Ovary (tissue), 9 donors: ENCODE results near the gene TLL2. TPM values are rescaled to one million over a fixed set of nuclear protein-coding genes. Genes with fewer than 3 reads are reported as not detected.

Experiments
- DNase-seq, 5 donors: peaks; one replicate each; pipeline ENCODE4 v3.0.0-alpha.2; 2019 to 2020
- H3K27ac ChIP-seq, 2 donors: fragments of 200-600 bp; one replicate each; pipeline versions ENCODE4 v1.5.1 to v1.8.0; 2019 to 2022
- H3K27me3 ChIP-seq: fragments of 200-600 bp; one replicate; pipeline ENCODE4 v1.8.0; 2022
- H3K36me3 ChIP-seq: fragments of 200-600 bp; sonication (generic); one replicate; pipeline ENCODE4 v1.5.1; 2019
- H3K4me1 ChIP-seq: one replicate; pipeline ENCODE4 v1.8.1; 2013; ENCODE audit warnings: mild to moderate bottlenecking, moderate library complexity; ENCODE audit not compliant: insufficient read depth
- H3K4me3 ChIP-seq: fragments of 200-600 bp; sonication (generic); one replicate; pipeline ENCODE4 v1.5.1; 2017
- H3K9me3 ChIP-seq, 2 donors: fragments of 200-600 bp in 1 of 2; sonication (generic) in 1 of 2; one replicate each; pipeline versions ENCODE4 v1.5.1 to v1.8.1; 2013 to 2019; ENCODE audit warnings: mild to moderate bottlenecking in 1 of 2, moderate library complexity in 1 of 2
- EP300 ChIP-seq: sonication (generic); formaldehyde crosslinking; IDR thresholded peaks from one replicate; pipeline ENCODE4 v1.6.1; 2017; ENCODE audit warnings: antibody characterized with exemption
- POLR2A ChIP-seq: fragments of 450-650 bp; IDR thresholded peaks from one replicate; pipeline ENCODE4 v1.6.1; 2017; ENCODE audit warnings: antibody characterized with exemption, mild to moderate bottlenecking, moderate library complexity
- WGBS, 3 donors: extraction: QIAGEN DNeasy Blood & Tissue Kit in 1 of 3; methylation state at CpG; one replicate each; pipeline versions ENCODE4 v1.1.5 to v1.1.7; 2013 to 2017; 5-methylcytosine and 5-hydroxymethylcytosine counted together
- intact Hi-C, 4 donors: fragments of 100-400 bp; cut with DNase I; formaldehyde crosslinking; loops; one replicate each; pipeline versions ENCODE4 v1.11.0 to v1.15.1; 2022 to 2023
- polyA plus RNA-seq, 2 donors: library from polyadenylated mRNA; stranded (reverse); fragments of 200-250 nt in 1 of 2; fragments of 350-450 nt in 1 of 2; fragmentation: Illumina TruSeq in 1 of 2; extraction: RNeasy Lipid Tissue Mini Kit (QIAGEN cat#74804) in 1 of 2; gene quantifications; one replicate each; pipeline ENCODE4 v1.2.3, GENCODE V29; 2013 to 2014
- total RNA-seq, 7 donors: library from RNA; depleted of rRNA in 2 of 7; stranded (reverse); fragments of >200 nt in 2 of 7; fragmentation: NEBNext Ultra II Directional in 3 of 7; extraction: Animal tissue kit (Norgen Biotek cat#: 25700) in 3 of 7; gene quantifications; one replicate each; pipeline versions ENCODE4 v1.1.0 to v1.2.4, GENCODE V29; 2016 to 2023
- TF ChIP-seq, protein P1 (sequence below), 3 donors: fragments of 450-650 bp in 2 of 3; fragments of 200-600 bp in 1 of 3; IDR thresholded peaks; one replicate each; pipeline versions ENCODE4 v1.5.1 to v1.8.0; 2016 to 2022; ENCODE audit warnings: antibody characterized with exemption in 3 of 3, mild to moderate bottlenecking in 1 of 3
- donor health status: DM: no; HTN: no; CAD: no; lungs with moderate emphysema.
- donor health status: DM: no; HTN: no; CAD: no.
- donor health status: Bipolar disorder and iron deficiency.
- donor health status: DM: yes; HTN: yes; CAD: no.
- donor health status: DM: no; HTN: no; CAD: no.
- donor health status: DM: yes; HTN: yes; CAD: no.

Gene TLL2
- total and polyA plus RNA-seq, 9 donors, result 0.07 to 0.68 (median 0.29) TPM; not detected in 1

DNA sequence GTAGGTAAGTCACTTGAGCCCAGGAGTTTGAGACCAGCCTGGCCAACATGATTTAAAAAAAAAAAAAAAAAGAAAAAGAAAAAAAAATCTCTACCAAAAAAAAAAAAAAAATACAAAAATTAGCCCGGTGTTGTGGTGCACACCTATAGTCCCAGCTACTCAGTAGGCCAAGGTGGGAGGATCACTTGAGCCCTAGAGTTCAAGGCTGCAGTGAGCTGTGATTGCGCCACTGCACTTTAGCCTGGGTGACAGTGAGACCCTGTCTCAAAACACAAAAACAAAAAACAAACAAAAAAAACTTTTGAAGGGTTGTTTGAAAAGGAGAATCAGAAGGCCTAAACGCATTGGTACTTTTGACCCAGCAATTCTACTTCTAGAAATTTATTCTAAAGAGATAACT lies 13.7 kb downstream of the TLL2 start:
- Histone ChIP-seq H3K27me3 (no peaks in the 10 kb centered on the region), H3K4me3 (no peak overlapping the region), H3K27ac (no peak overlapping the region), H3K9me3 (no peaks in the 10 kb centered on the region), H3K4me1 (no peaks in the 10 kb centered on the region), H3K36me3 (no peaks in the 10 kb centered on the region)
- TF ChIP-seq EP300, result no peak
- TF ChIP-seq POLR2A, result no peak
- TF ChIP-seq, protein P1, sequence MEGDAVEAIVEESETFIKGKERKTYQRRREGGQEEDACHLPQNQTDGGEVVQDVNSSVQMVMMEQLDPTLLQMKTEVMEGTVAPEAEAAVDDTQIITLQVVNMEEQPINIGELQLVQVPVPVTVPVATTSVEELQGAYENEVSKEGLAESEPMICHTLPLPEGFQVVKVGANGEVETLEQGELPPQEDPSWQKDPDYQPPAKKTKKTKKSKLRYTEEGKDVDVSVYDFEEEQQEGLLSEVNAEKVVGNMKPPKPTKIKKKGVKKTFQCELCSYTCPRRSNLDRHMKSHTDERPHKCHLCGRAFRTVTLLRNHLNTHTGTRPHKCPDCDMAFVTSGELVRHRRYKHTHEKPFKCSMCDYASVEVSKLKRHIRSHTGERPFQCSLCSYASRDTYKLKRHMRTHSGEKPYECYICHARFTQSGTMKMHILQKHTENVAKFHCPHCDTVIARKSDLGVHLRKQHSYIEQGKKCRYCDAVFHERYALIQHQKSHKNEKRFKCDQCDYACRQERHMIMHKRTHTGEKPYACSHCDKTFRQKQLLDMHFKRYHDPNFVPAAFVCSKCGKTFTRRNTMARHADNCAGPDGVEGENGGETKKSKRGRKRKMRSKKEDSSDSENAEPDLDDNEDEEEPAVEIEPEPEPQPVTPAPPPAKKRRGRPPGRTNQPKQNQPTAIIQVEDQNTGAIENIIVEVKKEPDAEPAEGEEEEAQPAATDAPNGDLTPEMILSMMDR (IDR thresholded peaks at IDR 0.05), result no peak
- intact Hi-C loops, result loop anchor here in 2 of 4 donors (10.0 kb wide), 1 partner anchor 105 kb away; no protein-coding TSS in a partner anchor
- WGBS, 3 donors, result 86 to 90% (median 90%) methylated on average over 3 of the region's 3 CpGs
- no peak for DNase-seq

DNA sequence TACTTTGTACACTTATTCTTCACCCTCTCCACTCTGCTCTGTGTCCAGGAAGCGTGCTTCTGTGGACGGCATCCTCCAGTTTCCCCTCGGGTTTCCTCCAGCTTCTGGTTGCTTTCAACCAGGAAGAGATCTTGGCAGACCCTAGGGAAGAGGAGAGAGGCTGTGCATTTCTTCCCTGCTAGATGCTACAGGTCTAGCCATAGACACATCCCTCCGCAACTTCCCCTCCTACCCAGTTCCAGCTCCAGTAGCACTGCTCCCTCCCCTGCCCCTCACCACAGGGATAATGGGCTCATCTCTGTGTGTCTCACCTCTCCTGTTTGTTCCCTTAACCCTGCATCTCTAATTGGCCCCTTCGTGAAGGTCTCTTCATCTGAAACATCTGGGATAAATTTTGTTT lies 16.3 kb downstream of the TLL2 start:
- intact Hi-C loops, result no loop called here
- H3K27me3 ChIP-seq, result no peaks in the 10 kb centered on the region
- H3K9me3 ChIP-seq, result no peaks in the 10 kb centered on the region
- no peaks in the 10 kb centered on the region for H3K36me3 ChIP-seq
- H3K27ac ChIP-seq, result no peak overlapping the region
- H3K4me1 ChIP-seq, result no peaks in the 10 kb centered on the region
- WGBS, 3 donors, result 60 to 72% (median 71%) methylated on average over 5 of the region's 5 CpGs
- no peak for TF ChIP-seq EP300
- DNase-seq, result no peak
- no peak overlapping the region for H3K4me3 ChIP-seq

DNA sequence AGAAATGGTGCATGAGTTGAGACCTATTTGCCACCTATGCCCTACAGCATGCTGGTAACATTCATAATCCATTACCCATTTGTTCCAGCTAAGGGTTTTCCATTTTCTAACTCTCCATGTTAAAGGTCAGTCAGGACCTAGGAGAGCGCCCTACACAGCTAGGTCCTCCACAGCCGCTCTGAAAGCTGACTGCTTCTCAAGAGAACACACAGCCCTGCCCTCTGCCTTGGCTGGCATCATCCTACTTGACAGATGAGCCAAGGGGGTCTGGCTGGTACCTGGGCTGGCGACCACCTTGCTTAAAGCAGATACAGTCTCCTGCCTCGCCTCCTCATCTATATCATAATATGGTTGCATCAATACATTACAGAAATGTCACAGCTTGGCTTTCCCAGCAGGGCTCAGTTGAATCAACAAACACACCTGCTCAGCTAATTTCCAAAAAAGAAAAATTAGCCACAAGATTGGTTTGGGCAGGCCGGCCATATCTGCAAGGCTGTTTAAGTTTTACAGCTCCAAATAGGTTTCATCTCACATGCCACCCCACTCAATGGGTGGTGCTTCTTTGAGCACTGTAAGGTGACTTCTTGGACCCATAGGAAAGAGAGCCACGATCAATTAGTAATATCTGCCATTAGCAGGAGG lies 17.3 kb downstream of the TLL2 start:
- no peak for DNase-seq
- Histone ChIP-seq H3K36me3 (no peaks in the 10 kb centered on the region), H3K4me1 (no peaks in the 10 kb centered on the region), H3K27ac (no peak overlapping the region), H3K27me3 (no peaks in the 10 kb centered on the region), H3K4me3 (no peak overlapping the region), H3K9me3 (no peaks in the 10 kb centered on the region)
- WGBS, 3 donors, result 53 to 60% (median 56%) methylated on average over 6 of the region's 6 CpGs
- TF ChIP-seq, protein P1 (IDR thresholded peaks at IDR 0.05), result no peak
- TF ChIP-seq POLR2A (no peak), EP300 (no peak)
- intact Hi-C loops, result no loop called here

DNA sequence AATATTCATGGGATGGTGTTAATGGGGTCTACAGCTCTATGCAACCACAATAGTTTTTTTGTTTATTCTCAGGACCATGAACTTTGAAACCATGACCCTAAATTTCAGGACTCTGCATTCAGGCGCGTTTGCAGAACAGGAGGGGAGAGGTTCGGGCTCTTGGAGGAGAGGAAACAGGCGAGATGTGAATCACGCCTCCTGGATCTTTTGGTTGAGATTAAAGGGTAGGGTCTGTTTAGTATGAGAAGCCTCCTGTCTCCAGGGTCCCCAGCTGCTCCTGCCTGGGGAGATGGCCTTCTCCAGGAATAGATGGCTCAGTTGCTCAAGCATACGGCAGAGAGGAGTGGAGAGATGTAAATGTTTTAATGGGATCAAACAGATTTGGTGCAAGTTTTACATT lies 18.2 kb downstream of the TLL2 start:
- H3K4me3 ChIP-seq, result no peak overlapping the region
- no peaks in the 10 kb centered on the region for H3K27me3 ChIP-seq
- H3K36me3 ChIP-seq, result no peaks in the 10 kb centered on the region
- no peak overlapping the region for H3K27ac ChIP-seq
- no peaks in the 10 kb centered on the region for H3K9me3 ChIP-seq
- no peak for TF ChIP-seq POLR2A
- TF ChIP-seq EP300, result no peak
- TF ChIP-seq, protein P1 (IDR thresholded peaks at IDR 0.05), result no peak
- intact Hi-C loops, result no loop called here
- DNase-seq, result no peak
- WGBS, 3 donors, result 93 to 96% (median 94%) methylated on average over 6 of the region's 6 CpGs
- no peaks in the 10 kb centered on the region for H3K4me1 ChIP-seq

DNA sequence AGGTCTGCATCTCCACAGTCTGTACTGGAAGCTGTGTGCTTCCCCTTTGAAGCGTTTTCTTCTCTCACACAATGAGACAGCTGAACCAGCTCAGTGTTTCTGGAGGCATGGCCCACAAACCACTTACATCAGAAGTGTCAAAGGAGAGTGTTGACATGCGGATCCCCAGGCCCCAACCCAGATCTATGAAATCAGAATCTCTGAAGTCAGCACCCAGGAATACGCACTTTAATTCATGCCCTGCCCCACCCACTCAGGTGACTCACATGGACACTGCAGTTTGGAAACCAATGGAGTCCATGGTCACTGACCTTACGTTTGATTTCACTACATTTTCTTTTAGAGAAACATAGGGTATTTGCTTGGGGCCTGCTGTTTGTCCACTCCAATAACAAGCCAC lies 19.0 kb downstream of the TLL2 start:
- Histone ChIP-seq H3K27me3 (no peaks in the 10 kb centered on the region), H3K27ac (no peak overlapping the region), H3K4me1 (no peaks in the 10 kb centered on the region), H3K4me3 (no peak overlapping the region), H3K36me3 (no peaks in the 10 kb centered on the region), H3K9me3 (no peaks in the 10 kb centered on the region)
- TF ChIP-seq EP300, result no peak
- no peak for TF ChIP-seq POLR2A
- TF ChIP-seq, protein P1 (IDR thresholded peaks at IDR 0.05), result no peak
- WGBS, 3 donors, result 85 to 90% (median 89%) methylated on average over 4 of the region's 4 CpGs
- intact Hi-C loops, result no loop called here
- DNase-seq, result no peak
